HCT116 (cell line): ENCODE results near the gene SMC6. TPM values are rescaled to one million over a fixed set of nuclear protein-coding genes. Genes with fewer than 3 reads are reported as not detected.

Experiments
- ATAC-seq: fragments of 200-7000 bp; cut with Tn5 transposase; 2 replicates; pipeline ENCODE4 v1.9.1; 2020; ENCODE audit warnings: mild to moderate bottlenecking, moderate library complexity
- BruUV-seq: library from RNA; stranded (reverse); fragments of 400-500 nt; replicated peaks from 2 replicates; lab custom pipeline; 2021; lab: Mats Ljungman, UMichigan
- CTCF ChIA-PET: fragments of 300-600 bp; sonication (Branson Sonifier 250); formaldehyde crosslinking; loops from one replicate; lab custom pipeline; 2021; ENCODE audit warnings: antibody characterized with exemption; lab: Charles Lee
- POLR2A ChIA-PET: fragments of 300-600, 350-600 bp; sonication (Branson Sonifier 250); formaldehyde crosslinking; loops from one replicate; lab custom pipeline; 2021; ENCODE audit warnings: antibody characterized with exemption; lab: Charles Lee
- RAD21 ChIA-PET, 2 experiments: fragments of 300-600 bp; sonication (Branson Sonifier 250); formaldehyde crosslinking; loops; one replicate each; lab custom pipeline; 2023; ENCODE audit warnings: low total read pairs in 2 of 2; ENCODE audit not compliant: uncharacterized antibody in 2 of 2, unreplicated experiment in 2 of 2, low non-redundant PET in 1 of 2; lab: Charles Lee
- DNase-seq: peaks from one replicate; pipeline ENCODE4 v3.0.0-alpha.2; 2010; ENCODE audit warnings: low read depth, low spot score
- H2AFZ ChIP-seq: fragments of 200-600 bp; shearing (Covaris generic), sonication (generic); 2 replicates; pipeline ENCODE4 v1.6.1; 2017; ENCODE audit warnings: low read depth, mixed run types, mixed read lengths, antibody characterized with exemption, low read length; ENCODE audit not compliant: poor library complexity, severe bottlenecking
- H3K27ac ChIP-seq: 2 replicates; pipeline ENCODE4 v1.5.1; 2012; ENCODE audit warnings: low read depth, low read length
- H3K27me3 ChIP-seq: fragments of 200-600 bp; sonication (generic); 2 replicates; pipeline ENCODE4 v1.6.1; 2016; ENCODE audit warnings: mixed run types, low read length, mixed read lengths; ENCODE audit not compliant: insufficient read depth
- H3K36me3 ChIP-seq, 2 experiments: fragments of 200-500 bp in 1 of 2; fragments of 200-600 bp in 1 of 2; sonication (Bioruptor generic) in 1 of 2; sonication (generic) in 1 of 2; 2 replicates each; pipeline versions ENCODE4 v1.5.1 to v1.6.1; 2014 to 2016; ENCODE audit warnings: low read length in 2 of 2, inconsistent platforms in 1 of 2, mixed read lengths in 1 of 2, mixed run types in 1 of 2; ENCODE audit not compliant: insufficient read depth in 2 of 2, control insufficient read depth in 1 of 2
- H3K4me1 ChIP-seq, 2 experiments: fragments of 200-600 bp in 1 of 2; sonication (generic) in 1 of 2; 2 replicates each; pipeline versions ENCODE4 v1.5.1 to v1.6.1; 2012 to 2017; ENCODE audit warnings: low read length in 2 of 2, inconsistent platforms in 1 of 2, mild to moderate bottlenecking in 1 of 2, mixed read lengths in 1 of 2, mixed run types in 1 of 2, moderate library complexity in 1 of 2; ENCODE audit not compliant: insufficient read depth in 2 of 2, control insufficient read depth in 1 of 2
- H3K4me2 ChIP-seq: fragments of 200-600 bp; sonication (generic); 2 replicates; pipeline ENCODE4 v1.6.1; 2017; ENCODE audit warnings: mixed run types, low read length, mixed read lengths
- H3K4me3 ChIP-seq, 2 experiments: fragments of 200-600 bp in 1 of 2; sonication (generic) in 1 of 2; replicated peaks in 1 of 2; 2 replicates each; pipeline ENCODE4 v1.5.1; 2011 to 2016; ENCODE audit warnings: low read length in 2 of 2, control low read depth in 1 of 2, low read depth in 1 of 2, mild to moderate bottlenecking in 1 of 2, mixed read lengths in 1 of 2, mixed run types in 1 of 2
- H3K79me2 ChIP-seq: fragments of 200-600 bp; sonication (generic); 2 replicates; pipeline ENCODE4 v1.6.1; 2017; ENCODE audit warnings: mild to moderate bottlenecking, mixed run types, low read length, moderate library complexity, mixed read lengths; ENCODE audit not compliant: insufficient read depth
- H3K9ac ChIP-seq: fragments of 200-600 bp; sonication (generic); 2 replicates; pipeline ENCODE4 v1.6.1; 2016; ENCODE audit warnings: low read length, mixed read lengths
- H3K9me2 ChIP-seq: fragments of 200-600 bp; sonication (generic), shearing (Covaris generic); 2 replicates; pipeline ENCODE4 v1.6.1; 2017; ENCODE audit warnings: mixed run types, mild to moderate bottlenecking, moderate library complexity; ENCODE audit not compliant: insufficient read depth
- H3K9me3 ChIP-seq, 2 experiments: fragments of 200-500 bp in 1 of 2; fragments of 200-600 bp in 1 of 2; sonication (Bioruptor generic) in 1 of 2; sonication (generic) in 1 of 2; 2 replicates each; pipeline ENCODE4 v1.6.1; 2014 to 2017; ENCODE audit warnings: low read length in 2 of 2, mixed read lengths in 2 of 2, inconsistent platforms in 1 of 2, low read depth in 1 of 2, mild to moderate bottlenecking in 1 of 2, mixed run types in 1 of 2, moderate library complexity in 1 of 2; ENCODE audit not compliant: control insufficient read depth in 1 of 2, insufficient read depth in 1 of 2
- H4K20me1 ChIP-seq: fragments of 200-600 bp; sonication (generic), shearing (Covaris generic); 2 replicates; pipeline ENCODE4 v1.6.1; 2017; ENCODE audit warnings: mixed run types, mild to moderate bottlenecking, moderate library complexity; ENCODE audit not compliant: insufficient read depth
- ATF3 ChIP-seq: IDR thresholded peaks from 2 replicates; pipeline ENCODE4 v1.6.1; 2012
- CBX3 ChIP-seq: IDR thresholded peaks from 2 replicates; pipeline ENCODE4 v1.6.1; 2012; ENCODE audit warnings: low read depth
- CEBPB ChIP-seq: IDR thresholded peaks from 2 replicates; pipeline ENCODE4 v1.6.1; 2012; ENCODE audit warnings: low read depth
- EGR1 ChIP-seq: IDR thresholded peaks from 2 replicates; pipeline ENCODE4 v1.6.1; 2012; ENCODE audit warnings: low read depth
- ELF1 ChIP-seq: IDR thresholded peaks from 2 replicates; pipeline ENCODE4 v1.6.1; 2012; ENCODE audit warnings: low read depth, borderline replicate concordance
- EZH2phosphoT487 ChIP-seq: fragments of 200-600 bp; IDR thresholded peaks from 2 replicates; pipeline ENCODE4 v1.6.1; 2018; ENCODE audit warnings: antibody characterized with exemption, borderline replicate concordance
- FOSL1 ChIP-seq: IDR thresholded peaks from 2 replicates; pipeline ENCODE4 v1.6.1; 2012; ENCODE audit warnings: low read depth
- JUND ChIP-seq: IDR thresholded peaks from 2 replicates; pipeline ENCODE4 v1.6.1; 2012
- POLR2AphosphoS5 ChIP-seq: IDR thresholded peaks from 2 replicates; pipeline ENCODE4 v1.6.1; 2011; ENCODE audit warnings: mild to moderate bottlenecking, low read depth, low read length, moderate library complexity
- RAD21 ChIP-seq: IDR thresholded peaks from 2 replicates; pipeline ENCODE4 v1.6.1; 2012; ENCODE audit warnings: low read depth, mild to moderate bottlenecking
- SIN3A ChIP-seq: IDR thresholded peaks from 2 replicates; pipeline ENCODE4 v1.6.1; 2012; ENCODE audit warnings: low read depth
- SRF ChIP-seq: IDR thresholded peaks from 2 replicates; pipeline ENCODE4 v1.6.1; 2012; ENCODE audit warnings: low read depth
- ZBTB33 ChIP-seq: IDR thresholded peaks from 2 replicates; pipeline ENCODE4 v1.6.1; 2011; ENCODE audit warnings: mild to moderate bottlenecking, low read length, moderate library complexity; ENCODE audit not compliant: insufficient replicate concordance; ENCODE audit errors: extremely low read depth
- ZFX ChIP-seq: fragments of 450-650 bp; IDR thresholded peaks from 2 replicates; pipeline ENCODE4 v1.6.1; 2017
- ZNF274 ChIP-seq: fragments of 200-500 bp; sonication (Bioruptor generic); IDR thresholded peaks from 2 replicates; pipeline ENCODE4 v1.6.1; 2014; ENCODE audit warnings: mild to moderate bottlenecking, low read depth, low read length, inconsistent platforms
- intact Hi-C: fragments of 100-400 bp; cut with micrococcal nuclease; formaldehyde crosslinking; loops from 2 replicates; pipeline ENCODE4 v1.10.0; 2022
- total RNA-seq: library from RNA; stranded (reverse); gene quantifications from one replicate; pipeline ENCODE4 v1.2.1, GENCODE V29; 2021; ENCODE audit not compliant: unreplicated experiment
- TF ChIP-seq, protein P1 (sequence below), 3 experiments: fragments of 200-600 bp in 1 of 3; sonication (generic) in 1 of 3; IDR thresholded peaks in 2 of 3; conservative IDR thresholded peaks in 1 of 3; 2 replicates each; pipeline ENCODE4 v1.5.1; 2012 to 2017; ENCODE audit warnings: low read depth in 2 of 3, low read length in 2 of 3, antibody characterized with exemption in 1 of 3, borderline replicate concordance in 1 of 3, control low read depth in 1 of 3, mild to moderate bottlenecking in 1 of 3, mixed read lengths in 1 of 3, mixed run types in 1 of 3, moderate library complexity in 1 of 3; ENCODE audit not compliant: insufficient read depth in 1 of 3
- TF ChIP-seq, protein P2 (sequence below): IDR thresholded peaks from 2 replicates; pipeline ENCODE4 v1.6.1; 2012
- TF ChIP-seq, protein P3 (sequence below): IDR thresholded peaks from 2 replicates; pipeline ENCODE4 v1.6.1; 2012; ENCODE audit warnings: low read depth

The SMC6 gene
- total RNA-seq, 1 experiment from 2014 or later: 26.4 TPM

GRCh38 chr2:17791121-17791816 is 37.7 kb upstream of the SMC6 start:
- H3K9me3 ChIP-seq: no peaks in the 10 kb centered on the region
- DNase-seq (no peak), ATAC-seq (no peak)
- intact Hi-C loops: no loop called here
- BruUV-seq: no TSS peak
- RAD21 ChIA-PET: no interaction called here
- H3K79me2 ChIP-seq: no peaks in the 10 kb centered on the region
- no peak overlapping the region for H2AFZ ChIP-seq
- no peaks in the 10 kb centered on the region for H4K20me1 ChIP-seq
- H3K9ac ChIP-seq: no peak overlapping the region
- peaks cover 19% of the 10 kb centered on the region for H3K27me3 ChIP-seq
- no peaks in the 10 kb centered on the region for H3K4me1 ChIP-seq
- H3K36me3 ChIP-seq: no peaks in the 10 kb centered on the region
- H3K4me2 ChIP-seq: no peak overlapping the region
- no peaks in the 10 kb centered on the region for H3K9me2 ChIP-seq
- POLR2A ChIA-PET: no interaction called here
- no peak overlapping the region for H3K27ac ChIP-seq
- CTCF ChIA-PET: no interaction called here
- H3K4me3 ChIP-seq: no peak overlapping the region
- TF ChIP-seq RAD21 (no peak), ZNF274 (no peak), EGR1 (no peak), SRF (no peak), FOSL1 (no peak), ZBTB33 (no peak), JUND (no peak), POLR2AphosphoS5 (no peak), CEBPB (no peak), CBX3 (no peak), ELF1 (no peak), ZFX (no peak), SIN3A (no peak), EZH2phosphoT487 (no peak), ATF3 (no peak)
- TF ChIP-seq, protein P1, sequence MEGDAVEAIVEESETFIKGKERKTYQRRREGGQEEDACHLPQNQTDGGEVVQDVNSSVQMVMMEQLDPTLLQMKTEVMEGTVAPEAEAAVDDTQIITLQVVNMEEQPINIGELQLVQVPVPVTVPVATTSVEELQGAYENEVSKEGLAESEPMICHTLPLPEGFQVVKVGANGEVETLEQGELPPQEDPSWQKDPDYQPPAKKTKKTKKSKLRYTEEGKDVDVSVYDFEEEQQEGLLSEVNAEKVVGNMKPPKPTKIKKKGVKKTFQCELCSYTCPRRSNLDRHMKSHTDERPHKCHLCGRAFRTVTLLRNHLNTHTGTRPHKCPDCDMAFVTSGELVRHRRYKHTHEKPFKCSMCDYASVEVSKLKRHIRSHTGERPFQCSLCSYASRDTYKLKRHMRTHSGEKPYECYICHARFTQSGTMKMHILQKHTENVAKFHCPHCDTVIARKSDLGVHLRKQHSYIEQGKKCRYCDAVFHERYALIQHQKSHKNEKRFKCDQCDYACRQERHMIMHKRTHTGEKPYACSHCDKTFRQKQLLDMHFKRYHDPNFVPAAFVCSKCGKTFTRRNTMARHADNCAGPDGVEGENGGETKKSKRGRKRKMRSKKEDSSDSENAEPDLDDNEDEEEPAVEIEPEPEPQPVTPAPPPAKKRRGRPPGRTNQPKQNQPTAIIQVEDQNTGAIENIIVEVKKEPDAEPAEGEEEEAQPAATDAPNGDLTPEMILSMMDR (IDR thresholded peaks at IDR 0.05 in 2 of 3, conservative IDR thresholded peaks at IDR 0.05 in 1 of 3; ENCODE audit: borderline replicate concordance in 1 of 3, insufficient read depth in 1 of 3, low read depth in 2 of 3, low read length in 2 of 3): no peak
- TF ChIP-seq, protein P2, sequence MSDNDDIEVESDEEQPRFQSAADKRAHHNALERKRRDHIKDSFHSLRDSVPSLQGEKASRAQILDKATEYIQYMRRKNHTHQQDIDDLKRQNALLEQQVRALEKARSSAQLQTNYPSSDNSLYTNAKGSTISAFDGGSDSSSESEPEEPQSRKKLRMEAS: no peak
- TF ChIP-seq, protein P3, sequence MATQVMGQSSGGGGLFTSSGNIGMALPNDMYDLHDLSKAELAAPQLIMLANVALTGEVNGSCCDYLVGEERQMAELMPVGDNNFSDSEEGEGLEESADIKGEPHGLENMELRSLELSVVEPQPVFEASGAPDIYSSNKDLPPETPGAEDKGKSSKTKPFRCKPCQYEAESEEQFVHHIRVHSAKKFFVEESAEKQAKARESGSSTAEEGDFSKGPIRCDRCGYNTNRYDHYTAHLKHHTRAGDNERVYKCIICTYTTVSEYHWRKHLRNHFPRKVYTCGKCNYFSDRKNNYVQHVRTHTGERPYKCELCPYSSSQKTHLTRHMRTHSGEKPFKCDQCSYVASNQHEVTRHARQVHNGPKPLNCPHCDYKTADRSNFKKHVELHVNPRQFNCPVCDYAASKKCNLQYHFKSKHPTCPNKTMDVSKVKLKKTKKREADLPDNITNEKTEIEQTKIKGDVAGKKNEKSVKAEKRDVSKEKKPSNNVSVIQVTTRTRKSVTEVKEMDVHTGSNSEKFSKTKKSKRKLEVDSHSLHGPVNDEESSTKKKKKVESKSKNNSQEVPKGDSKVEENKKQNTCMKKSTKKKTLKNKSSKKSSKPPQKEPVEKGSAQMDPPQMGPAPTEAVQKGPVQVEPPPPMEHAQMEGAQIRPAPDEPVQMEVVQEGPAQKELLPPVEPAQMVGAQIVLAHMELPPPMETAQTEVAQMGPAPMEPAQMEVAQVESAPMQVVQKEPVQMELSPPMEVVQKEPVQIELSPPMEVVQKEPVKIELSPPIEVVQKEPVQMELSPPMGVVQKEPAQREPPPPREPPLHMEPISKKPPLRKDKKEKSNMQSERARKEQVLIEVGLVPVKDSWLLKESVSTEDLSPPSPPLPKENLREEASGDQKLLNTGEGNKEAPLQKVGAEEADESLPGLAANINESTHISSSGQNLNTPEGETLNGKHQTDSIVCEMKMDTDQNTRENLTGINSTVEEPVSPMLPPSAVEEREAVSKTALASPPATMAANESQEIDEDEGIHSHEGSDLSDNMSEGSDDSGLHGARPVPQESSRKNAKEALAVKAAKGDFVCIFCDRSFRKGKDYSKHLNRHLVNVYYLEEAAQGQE: no peak
